Esophagus mucosa (tissue), 1 donor: ENCODE results near the gene YAE1. TPM values are rescaled to one million over a fixed set of nuclear protein-coding genes. Genes with fewer than 3 reads are reported as not detected.

Experiments used
- ATAC-seq: fragments of 200-7000 bp; cut with Tn5 transposase; one replicate; pipeline ENCODE4 v1.9.1; 2020
- total RNA-seq: library from RNA; stranded (reverse); gene quantifications from one replicate; pipeline ENCODE4 v1.2.4, GENCODE V29; 2023
- donor health status: DM: yes; HTN: yes; CAD: no.

The YAE1 gene
- total RNA-seq, 1 donor from 2014 or later, result 12.0 TPM

DNA sequence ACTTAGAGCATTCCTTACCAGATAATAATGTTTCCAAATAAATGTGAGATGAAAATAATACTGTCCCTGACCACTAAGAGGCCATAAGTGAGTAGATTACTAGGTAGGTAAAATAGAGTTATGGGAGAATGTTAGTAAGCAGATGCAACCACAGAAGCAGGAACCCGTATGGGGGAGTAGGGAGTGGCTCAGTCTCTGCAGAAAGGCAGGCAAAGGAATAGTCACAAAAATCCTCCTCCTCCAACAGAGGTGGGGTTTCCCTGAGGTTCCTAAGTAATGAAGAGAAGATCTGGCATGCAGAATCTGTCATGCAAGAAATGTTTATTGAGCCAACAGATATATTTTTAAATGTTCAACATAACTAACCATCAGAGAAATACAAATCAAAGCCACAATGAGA, 9.0 kb upstream of the YAE1 start:
- ATAC-seq, result no peak

- ATAC-seq, result no peak
Observed at GRCh38 chr7:39557911-39558310, 8.3 kb upstream of the YAE1 start.

DNA sequence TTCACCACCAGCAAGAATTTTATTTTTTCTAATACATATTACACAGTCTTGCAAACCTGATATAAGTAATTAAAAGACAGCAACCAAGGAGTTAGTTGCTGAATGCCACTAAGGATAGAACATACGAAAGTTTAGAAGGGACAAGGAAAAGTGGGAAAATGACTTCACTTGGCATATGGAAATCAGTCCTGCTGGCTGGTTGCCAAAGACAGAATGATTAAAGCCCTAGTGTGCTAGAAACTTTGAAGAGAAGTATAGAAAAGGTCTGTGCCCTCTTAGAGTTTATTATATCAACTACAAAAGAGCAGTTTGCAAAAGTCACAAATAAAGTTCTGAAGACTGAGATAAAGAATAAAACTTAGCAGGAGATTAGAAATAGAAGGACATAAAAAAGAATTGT, 5.8 kb upstream of the YAE1 start:
- no peak for ATAC-seq

DNA sequence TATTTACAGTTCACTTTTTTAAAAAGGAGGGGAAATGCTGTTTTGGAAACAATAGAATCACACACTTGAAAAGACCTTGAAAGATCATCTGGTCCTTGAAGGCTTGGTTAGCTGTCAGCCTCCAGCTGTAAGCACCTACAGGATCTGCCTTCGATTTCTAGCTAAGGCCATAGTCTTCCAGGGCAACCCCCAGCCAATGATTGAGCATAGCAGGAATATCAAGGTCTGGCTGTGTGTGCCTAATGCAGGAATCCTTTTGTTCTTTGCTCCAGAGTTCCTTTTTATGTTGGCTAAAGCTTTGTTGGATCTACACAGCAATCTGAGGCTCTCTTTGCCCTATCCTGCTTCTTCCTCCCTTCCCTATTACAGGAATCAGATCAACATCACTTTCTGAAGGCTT, 5.2 kb upstream of the YAE1 start:
- ATAC-seq, result no peak

- peak; percentile 61 for ATAC-seq
Observed at GRCh38 chr7:39565538-39565937, 666 bp upstream of the YAE1 start.

DNA sequence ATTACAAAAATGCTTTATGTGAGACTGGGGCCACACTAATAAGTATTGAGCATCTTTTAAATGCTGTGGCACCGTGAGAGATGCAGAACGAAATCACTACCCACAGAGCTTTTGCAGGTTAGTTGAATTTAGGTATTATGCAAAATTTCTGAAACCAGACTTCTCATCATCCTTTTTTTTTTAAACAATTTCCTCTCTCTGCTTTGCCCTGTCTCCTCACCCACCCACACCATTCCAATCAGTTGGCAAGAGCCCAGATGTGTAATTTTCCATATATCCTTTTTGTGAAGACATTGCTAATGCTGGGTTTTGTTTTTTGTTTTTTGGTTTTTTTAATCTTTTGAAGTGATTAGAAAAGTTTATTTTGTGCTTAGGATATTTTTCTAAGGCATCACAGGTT, 1.1 kb downstream of the YAE1 start:
- ATAC-seq, result no peak

DNA sequence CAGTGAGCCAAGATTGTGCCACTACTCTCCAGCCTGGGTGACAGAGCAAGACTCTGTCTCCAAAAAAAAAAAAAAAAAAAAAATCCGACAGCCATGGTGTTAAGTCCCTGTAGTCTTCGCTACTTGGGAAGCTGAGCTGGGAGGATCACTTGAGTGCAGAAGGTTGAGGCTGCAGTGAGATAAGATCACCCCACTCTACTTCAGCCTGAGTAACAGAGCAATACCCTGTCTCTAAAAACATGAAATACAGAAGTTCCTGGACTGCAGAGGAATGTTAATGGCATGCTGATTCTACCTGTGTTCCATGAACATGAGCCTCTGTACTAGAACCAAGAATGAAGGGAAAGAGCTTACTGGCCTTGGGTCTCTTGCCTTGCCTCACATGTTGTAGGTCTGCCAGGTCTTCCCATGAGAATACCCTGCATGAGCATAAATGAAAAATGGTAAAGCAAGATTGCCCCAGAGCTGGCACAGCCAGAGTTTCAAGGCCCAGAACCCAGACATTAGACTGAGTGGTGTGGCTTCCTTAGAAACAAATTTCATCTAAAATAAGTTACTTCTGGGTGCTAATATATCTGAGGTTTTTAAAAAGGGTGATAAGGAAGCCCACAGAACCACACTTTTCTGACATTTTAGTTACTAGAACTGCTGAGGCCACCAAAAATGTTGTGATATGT, 8.6 kb downstream of the YAE1 start:
- ATAC-seq, result no peak

- no peak for ATAC-seq
Observed at GRCh38 chr7:39577229-39577874, 11.1 kb downstream of the YAE1 start.

DNA sequence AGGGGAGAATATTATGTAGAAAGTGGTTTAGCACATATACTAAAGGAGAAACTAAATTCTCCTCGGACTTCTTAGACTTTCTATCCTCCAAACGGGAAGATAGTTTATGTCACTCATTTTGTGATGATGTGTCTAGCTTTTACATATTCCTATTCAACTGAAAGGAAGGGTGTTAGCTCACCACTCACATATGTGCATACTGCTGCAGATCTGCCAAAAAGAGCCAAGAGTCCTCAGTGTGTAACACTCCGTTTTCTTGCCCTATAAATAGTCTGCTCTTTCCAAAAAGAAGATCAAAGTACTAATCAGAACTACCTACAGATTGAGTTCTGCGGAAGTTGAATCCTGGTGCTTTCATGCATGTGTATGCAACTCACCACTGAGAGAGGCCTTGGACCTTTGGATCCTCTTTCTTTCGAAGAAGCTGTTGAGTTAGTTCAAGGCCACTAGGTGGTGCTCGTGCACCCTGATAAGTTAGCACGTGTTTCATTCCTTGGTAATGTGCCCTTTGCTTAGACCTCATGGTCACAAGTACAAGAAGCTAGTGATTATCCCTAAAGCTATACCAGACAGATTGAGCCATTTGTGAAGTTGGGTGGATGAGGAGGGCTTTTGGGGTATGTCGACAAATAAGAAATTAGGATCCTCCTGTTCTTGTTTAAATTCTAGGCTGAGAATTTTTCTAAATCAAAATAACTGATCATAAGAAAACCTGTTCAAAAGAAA, 14.1 kb downstream of the YAE1 start:
- ATAC-seq, result peak; percentile 93

DNA sequence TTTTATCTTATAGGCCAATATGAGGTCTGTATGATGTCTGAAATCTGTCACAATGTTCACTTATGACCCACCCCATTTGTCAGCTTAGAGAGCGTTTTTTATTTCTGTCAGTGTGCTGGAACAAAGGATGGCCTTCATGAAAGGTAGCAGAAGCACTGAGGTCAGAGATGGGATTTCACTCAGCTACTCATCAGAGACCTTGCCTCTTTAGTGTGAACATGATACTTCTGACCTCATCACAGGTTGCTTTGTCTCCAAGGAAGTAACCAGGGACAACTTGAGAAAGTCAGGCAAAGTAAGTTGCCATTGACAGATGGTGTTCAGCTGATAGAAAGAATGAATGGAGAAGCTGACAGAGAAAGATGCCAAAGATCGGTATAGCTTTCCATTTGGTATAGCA, 16.3 kb downstream of the YAE1 start:
- ATAC-seq, result no peak

DNA sequence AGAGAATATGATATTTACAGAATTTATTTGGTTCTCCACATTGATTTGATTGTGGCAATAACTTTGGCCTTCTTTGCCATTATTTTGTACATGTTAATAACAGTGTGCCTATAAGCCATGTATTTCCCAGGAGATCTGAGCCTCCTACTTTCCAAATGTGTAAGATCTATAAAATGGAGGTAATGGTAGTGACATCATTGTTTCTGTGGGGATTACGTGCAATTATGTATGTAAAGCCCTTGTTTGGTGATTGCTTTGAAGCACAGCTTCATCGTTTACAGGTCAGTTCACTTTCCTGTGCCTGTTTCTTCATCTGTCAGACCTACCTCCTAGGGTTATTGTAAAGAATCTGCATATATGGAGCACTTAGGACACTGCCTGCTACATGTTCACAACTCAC, 17.3 kb downstream of the YAE1 start:
- no peak for ATAC-seq

DNA sequence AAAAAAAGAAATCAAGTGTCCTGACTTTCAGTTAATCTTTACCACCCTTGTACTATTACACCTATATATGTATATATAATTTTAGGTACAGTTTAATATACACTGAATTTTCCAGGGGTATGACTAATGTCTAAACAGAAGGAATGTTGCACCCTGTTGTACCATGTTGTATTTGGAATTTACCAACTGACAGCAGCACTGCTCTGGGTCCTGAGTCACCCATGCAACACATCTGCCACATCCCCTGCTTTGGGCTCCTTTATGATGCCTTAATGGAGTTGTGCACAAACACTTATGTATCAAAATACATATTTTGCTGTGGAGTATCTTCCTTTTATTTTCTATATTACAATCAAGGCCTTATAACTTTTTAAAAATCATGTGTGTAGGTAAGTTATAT, 21.2 kb downstream of the YAE1 start:
- ATAC-seq, result no peak

DNA sequence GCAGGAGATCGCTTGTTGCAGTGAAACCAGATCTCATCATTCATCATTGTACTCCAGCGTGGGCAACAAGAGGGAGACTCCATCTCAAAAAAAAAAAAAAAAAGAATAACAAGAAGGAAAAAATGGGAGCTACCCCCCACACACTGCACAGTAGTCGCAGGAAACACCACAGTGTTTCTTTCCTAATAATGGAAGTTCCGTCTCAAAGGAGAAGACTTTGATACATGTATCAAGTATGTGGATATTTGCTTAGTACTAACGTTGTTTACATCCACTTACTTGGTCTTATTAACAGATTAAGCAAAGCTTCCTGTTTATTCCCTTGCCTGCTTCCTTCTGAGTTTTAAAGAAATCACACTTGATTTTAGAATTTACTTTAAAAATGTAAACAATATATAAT, 22.2 kb downstream of the YAE1 start:
- ATAC-seq, result peak; percentile 33

DNA sequence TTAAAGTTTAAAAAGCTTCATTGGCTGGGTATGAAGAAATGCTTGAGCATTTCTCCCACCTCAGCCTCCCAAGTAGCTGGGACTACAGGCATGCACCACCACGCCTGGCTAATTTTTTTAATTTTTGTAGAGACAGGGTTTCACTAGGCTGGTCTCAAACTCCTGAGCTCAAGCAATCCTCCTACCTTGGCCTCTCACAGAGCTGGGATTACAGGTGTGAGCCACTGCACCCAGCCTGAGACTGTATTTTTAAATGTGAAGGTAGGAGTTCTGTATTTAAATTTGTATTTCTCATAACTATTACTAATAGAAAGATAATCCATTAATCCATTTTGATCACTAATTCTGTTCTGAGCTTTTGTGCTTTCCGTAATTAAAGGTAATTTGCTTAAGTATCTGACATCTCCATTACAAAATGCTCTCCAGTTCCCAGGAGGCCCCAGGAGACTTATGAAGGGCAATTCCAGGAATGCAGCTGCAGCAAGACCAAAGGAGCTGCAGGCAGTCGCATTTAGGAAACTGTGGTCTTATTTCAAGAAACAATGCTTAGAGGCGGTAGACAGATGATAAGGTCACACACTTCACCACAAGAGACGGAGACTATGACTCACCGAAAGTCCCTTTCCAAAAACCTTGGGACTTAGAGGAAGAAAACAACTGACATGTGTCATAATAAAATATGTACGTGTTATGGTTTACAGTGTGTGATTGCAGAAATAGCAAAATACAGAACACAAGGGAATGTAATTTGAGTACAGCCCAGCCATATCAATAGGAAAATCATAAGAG, 23.3 kb downstream of the YAE1 start:
- peak; percentile 87 for ATAC-seq

DNA sequence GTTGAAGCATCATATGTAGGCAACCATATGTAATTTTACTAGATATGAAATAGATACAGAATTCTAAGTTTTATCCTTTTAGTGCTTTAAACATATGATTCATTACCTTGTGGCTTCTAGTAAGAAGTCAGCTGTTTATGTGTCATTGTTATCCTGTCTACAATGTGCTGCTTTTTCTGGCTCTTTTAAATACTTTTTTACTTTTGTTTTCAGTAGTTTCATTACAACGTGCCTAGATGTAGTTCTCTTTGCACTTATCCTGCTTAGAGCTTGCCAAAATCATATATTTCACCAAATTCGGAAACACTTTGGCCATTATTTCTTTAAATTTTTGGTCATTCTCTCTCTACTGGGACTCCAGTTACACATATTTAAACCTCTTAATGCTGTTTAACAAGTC, 26.4 kb downstream of the YAE1 start:
- ATAC-seq, result no peak

GRCh38 chr7:39594988-39595620, 28.9 kb downstream of the YAE1 start:
- no peak for ATAC-seq

DNA sequence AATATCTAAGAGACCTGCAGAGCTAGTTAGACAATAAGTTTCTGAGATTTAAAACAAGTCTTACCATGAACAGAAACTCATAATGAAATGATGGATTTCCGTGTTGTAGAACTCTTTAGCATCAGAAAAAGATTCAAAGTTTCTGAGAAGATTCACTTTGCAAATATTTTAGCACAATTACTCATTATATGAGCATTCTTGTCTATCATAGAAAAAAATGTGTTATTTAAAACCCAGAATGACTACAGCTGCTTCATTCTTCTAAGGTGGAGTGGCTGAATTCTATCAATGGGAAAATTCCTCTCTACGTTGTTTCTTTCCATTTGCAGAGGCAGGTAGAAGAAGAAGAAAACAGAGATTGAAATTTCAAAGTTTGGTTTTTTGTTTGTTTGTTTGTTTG, 36.1 kb downstream of the YAE1 start:
- no peak for ATAC-seq

- no peak for ATAC-seq
Observed at GRCh38 chr7:39603924-39604323, 37.7 kb downstream of the YAE1 start.

- peak; percentile 68 for ATAC-seq
Observed at GRCh38 chr7:39605087-39605486, 38.9 kb downstream of the YAE1 start.

DNA sequence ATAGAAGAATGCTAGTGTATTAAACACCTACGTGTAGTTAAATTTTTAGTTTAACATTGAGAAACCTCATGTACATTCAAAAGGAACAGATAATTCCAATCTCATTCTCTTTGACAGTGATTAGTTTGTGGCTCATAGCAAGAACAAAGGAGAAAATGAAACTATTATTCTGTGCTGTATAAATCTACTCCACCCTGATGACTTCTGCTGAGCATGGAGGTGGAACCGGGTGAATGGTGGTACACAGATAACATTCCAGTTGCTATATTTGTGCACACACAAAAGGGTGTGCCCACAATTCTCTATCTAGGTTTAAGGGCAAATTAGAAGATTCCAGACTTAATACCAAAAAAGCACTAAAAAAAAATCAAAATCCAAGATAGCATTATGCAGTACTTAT, 40.1 kb downstream of the YAE1 start:
- ATAC-seq, result peak; percentile 72

DNA sequence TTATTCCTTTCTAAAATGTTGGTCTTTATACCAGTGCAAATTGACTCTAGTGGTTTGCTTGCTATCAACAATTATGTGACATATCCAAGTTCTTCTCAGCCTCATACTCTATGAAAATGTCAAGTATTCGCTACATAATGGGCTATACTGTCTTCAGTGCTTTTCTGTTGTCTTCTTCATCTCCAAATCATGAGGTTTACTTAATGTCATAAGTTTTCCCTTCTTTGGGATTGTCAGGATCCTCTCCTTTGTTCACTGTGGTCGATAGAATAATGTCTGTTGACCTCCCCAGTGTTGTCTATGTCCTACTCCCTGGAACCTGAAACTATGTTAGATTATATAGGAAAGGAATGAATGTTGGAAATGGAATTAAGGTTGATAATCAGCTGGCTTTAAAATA, 40.7 kb downstream of the YAE1 start:
- ATAC-seq, result no peak

DNA sequence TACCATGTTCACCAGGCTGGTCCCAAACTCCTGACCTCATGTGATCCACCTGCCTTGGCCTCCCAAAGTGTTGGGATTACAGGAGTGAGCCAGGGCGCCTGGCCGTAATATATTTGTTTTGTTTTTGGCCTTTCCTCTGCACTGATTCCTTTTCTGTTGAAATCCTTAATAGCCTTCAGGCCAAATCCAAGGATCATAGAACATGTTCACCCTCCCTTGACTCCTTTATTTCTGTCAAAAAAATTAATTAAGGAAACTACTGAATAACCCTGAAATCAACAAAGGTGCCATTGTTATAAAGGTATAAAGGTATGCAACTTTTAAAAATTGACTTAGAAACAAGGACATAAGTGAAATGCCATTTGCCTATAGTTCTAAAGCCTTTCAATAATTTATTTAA, 41.7 kb downstream of the YAE1 start:
- ATAC-seq, result no peak

DNA sequence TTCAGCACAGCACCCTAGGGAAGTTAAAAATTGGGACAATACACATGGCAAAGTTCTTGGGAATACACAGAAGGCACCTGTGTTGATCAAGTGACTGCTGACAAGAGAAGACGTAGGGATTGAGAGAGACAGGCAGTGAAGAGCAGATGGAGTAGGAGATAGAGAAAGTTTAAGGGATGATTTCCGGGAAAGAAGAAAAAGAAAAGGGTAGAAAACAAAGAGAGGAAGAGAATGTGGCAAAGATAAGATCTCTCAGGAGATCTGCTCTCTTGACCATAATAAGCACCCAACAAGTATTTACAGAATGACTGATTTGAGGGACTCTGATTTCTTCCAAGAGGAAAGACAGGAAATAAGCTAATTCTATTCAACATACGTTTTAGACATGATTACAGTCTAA, 42.1 kb downstream of the YAE1 start:
- ATAC-seq, result no peak
